OCI-LY3 (cell line): ENCODE measurements around the gene EXO1.

ENCODE experiments used
- CTCF ChIP-seq: fragments of 200-600, 300-600 bp; sonication (generic); IDR thresholded peaks from 2 replicates; pipeline ENCODE4 v1.5.1; 2014; ENCODE audit warnings: antibody characterized with exemption, low read length, low read depth
- EZH2phosphoT487 ChIP-seq: fragments of 200-600 bp; shearing (Covaris generic); IDR thresholded peaks from 2 replicates; pipeline ENCODE4 v1.6.1; 2018; ENCODE audit warnings: antibody characterized with exemption, mixed run types, low read depth

- TF ChIP-seq EZH2phosphoT487 (no peak), CTCF (no peak)
Measured at GRCh38 chr1:241869022-241869421, 21.0 kb downstream of the EXO1 start.
